Activated T-helper 9 cell treated with anti-CD3 and anti-CD28 coated beads, Interleukin-2, amount 50 U/mL, for 16 hours (primary cell): ENCODE measurements around the gene GRHL1.
"Not testable (repeated sequence)": the region's sequence is repeated elsewhere in the genome, so short reads cannot be mapped to it uniquely, and the experiment has no call there.

Experiments used
- DNase-seq: peaks from one replicate; pipeline ENCODE4 v3.0.0-alpha.2; 2020; ENCODE audit warnings: low read depth

The GRHL1 gene

GRCh38 chr2:10009811-10010781 lies 58.6 kb downstream of the GRHL1 start:
- no peak for DNase-seq

- not testable (repeated sequence) for DNase-seq
Observed at GRCh38 chr2:10010861-10011605, 59.5 kb downstream of the GRHL1 start.

GRCh38 chr2:10011606-10012325 lies 60.3 kb downstream of the GRHL1 start:
- DNase-seq, result not testable (repeated sequence)

- not testable (repeated sequence) for DNase-seq
Observed at GRCh38 chr2:10012366-10012962, 61.0 kb downstream of the GRHL1 start.

- no peak for DNase-seq
Observed at GRCh38 chr2:10012963-10013461, 61.5 kb downstream of the GRHL1 start.

GRCh38 chr2:10013651-10014417 lies 62.3 kb downstream of the GRHL1 start:
- DNase-seq, result not testable (repeated sequence)

GRCh38 chr2:10014418-10015190 lies 63.1 kb downstream of the GRHL1 start:
- no peak for DNase-seq

- not testable (repeated sequence) for DNase-seq
Observed at GRCh38 chr2:10015376-10015989, 64.0 kb downstream of the GRHL1 start.

GRCh38 chr2:10016001-10016801 lies 64.7 kb downstream of the GRHL1 start:
- DNase-seq, result no peak

- no peak for DNase-seq
Observed at GRCh38 chr2:10016802-10017258, 65.3 kb downstream of the GRHL1 start.

- DNase-seq, result no peak
Observed at GRCh38 chr2:10017313-10017941, 65.9 kb downstream of the GRHL1 start.

GRCh38 chr2:10019174-10019573 lies 67.7 kb downstream of the GRHL1 start:
- no peak for DNase-seq

GRCh38 chr2:10019602-10020400 lies 68.3 kb downstream of the GRHL1 start:
- DNase-seq, result no peak

GRCh38 chr2:10022041-10022421 lies 70.5 kb downstream of the GRHL1 start:
- DNase-seq, result no peak

- no peak for DNase-seq
Observed at GRCh38 chr2:10022445-10022844, 71.0 kb downstream of the GRHL1 start.

- DNase-seq, result no peak
Observed at GRCh38 chr2:10022966-10023662, 71.6 kb downstream of the GRHL1 start.
